ENCODE measurements around the gene PEF1.

The PEF1 gene

GRCh38 chr1:31632649-31633048 lies 12.0 kb downstream of the PEF1 start:
- H3K4me3 ChIP-seq (ENCODE audit: control insufficient read depth, low read depth, low read length), result no peak overlapping the region
- no peak for TF ChIP-seq CTCF (IDR thresholded peaks at IDR 0.05; ENCODE audit: control insufficient read depth, insufficient read depth, low read depth, low read length, missing control alignments)
- DNase-seq (ENCODE audit: low read depth), result no peak

GRCh38 chr1:31628931-31629556 lies 15.6 kb downstream of the PEF1 start:
- TF ChIP-seq CTCF (IDR thresholded peaks at IDR 0.05; ENCODE audit: control insufficient read depth, insufficient read depth, low read depth, low read length, missing control alignments), result no peak
- no peak for DNase-seq (ENCODE audit: low read depth)
- no peak overlapping the region for H3K4me3 ChIP-seq (ENCODE audit: control insufficient read depth, low read depth, low read length)

- H3K4me3 ChIP-seq (ENCODE audit: control insufficient read depth, low read depth, low read length), result no peak overlapping the region
- TF ChIP-seq CTCF (IDR thresholded peaks at IDR 0.05; ENCODE audit: control insufficient read depth, insufficient read depth, low read depth, low read length, missing control alignments), result no peak
- DNase-seq (ENCODE audit: low read depth), result no peak
Measured at GRCh38 chr1:31627930-31628559, 16.6 kb downstream of the PEF1 start.

DNA sequence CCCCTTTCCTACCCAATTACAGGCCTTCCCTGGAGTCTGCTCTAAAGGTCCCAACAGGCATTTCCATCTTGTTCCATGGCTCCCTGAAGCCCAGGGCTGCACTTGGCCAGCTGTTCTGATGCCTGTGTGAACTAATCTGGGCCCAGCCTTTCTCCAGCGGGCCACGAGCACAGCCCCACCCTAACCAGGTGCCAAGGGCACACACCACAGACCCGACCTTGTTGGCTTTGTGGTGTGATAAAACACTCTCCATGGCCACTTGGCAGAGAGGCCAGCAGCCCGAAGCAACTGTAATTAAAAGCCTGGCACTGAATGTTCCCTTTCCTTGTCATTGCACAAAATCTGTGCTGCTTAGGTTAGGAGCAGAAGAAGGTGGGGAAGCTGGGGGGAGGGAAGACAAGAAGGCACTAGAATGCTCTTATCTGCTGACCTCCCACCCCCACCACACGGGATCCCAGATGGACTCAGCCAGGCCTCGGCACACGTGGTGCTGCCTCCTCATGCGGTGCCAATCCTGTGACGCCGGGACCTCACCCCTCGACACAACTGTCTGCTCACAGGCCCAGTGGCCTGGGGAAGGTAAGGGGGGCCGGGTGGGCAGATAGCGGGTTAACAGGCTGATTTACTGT lies 17.3 kb downstream of the PEF1 start:
- no peak for TF ChIP-seq CTCF (IDR thresholded peaks at IDR 0.05; ENCODE audit: control insufficient read depth, insufficient read depth, low read depth, low read length, missing control alignments)
- DNase-seq (ENCODE audit: low read depth), result no peak

GRCh38 chr1:31626223-31627207 lies 18.2 kb downstream of the PEF1 start:
- H3K4me3 ChIP-seq (ENCODE audit: control insufficient read depth, low read depth, low read length), result no peak overlapping the region
- TF ChIP-seq CTCF (IDR thresholded peaks at IDR 0.05; ENCODE audit: control insufficient read depth, insufficient read depth, low read depth, low read length, missing control alignments), result no peak
- DNase-seq (ENCODE audit: low read depth), result no peak

More for the DNA sequence above, 17.3 kb downstream of the PEF1 start:
- no peak overlapping the region for H3K4me3 ChIP-seq (ENCODE audit: control insufficient read depth, low read depth, low read length)

GRCh38 chr1:31625561-31626222 lies 19.0 kb downstream of the PEF1 start:
- no peak for TF ChIP-seq CTCF (IDR thresholded peaks at IDR 0.05; ENCODE audit: control insufficient read depth, insufficient read depth, low read depth, low read length, missing control alignments)
- H3K4me3 ChIP-seq (ENCODE audit: control insufficient read depth, low read depth, low read length), result no peak overlapping the region
- no peak for DNase-seq (ENCODE audit: low read depth)
